Measurements from ENCODE around the gene KIAA1328.

The KIAA1328 gene

DNA sequence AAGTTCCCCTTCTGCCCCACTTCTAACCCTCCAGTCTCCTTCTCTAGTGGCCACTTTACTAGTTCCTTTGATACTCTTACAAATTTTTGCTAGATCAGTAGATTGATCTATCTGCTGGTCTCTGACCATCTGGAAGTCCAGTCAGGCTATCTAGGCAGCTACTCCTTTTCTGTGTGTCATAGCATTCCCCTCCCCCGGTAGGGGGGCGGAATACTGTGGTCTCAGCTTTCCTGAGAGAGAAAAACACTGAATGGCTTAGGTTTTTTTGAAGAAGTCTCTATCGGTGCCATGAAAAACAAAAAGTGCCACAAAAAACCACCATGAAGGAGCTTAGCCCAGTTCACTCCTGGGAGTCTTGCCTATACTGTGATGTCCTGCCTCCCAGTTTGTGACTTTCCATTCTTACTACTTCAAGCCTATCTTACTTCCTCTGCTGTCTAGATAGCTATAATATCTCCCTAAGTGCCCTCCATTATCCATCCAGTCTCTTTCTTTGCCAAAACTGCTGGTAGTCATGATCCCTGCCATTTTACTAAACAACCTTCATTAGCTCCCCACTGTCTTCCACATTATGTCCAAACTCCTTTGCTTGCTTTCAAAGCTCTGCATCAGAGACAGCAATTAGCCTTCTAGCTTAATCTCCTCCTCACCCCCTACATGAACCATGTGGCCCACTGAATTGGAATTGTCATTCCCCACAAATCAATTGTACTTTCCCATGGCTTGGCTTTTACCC lies 30.0 kb upstream of the KIAA1328 start:
- TF ChIP-seq MAX (IDR thresholded peaks at IDR 0.05) (no peak), TAF1 (IDR thresholded peaks at IDR 0.05; ENCODE audit: low read depth) (no peak), TCF12 (IDR thresholded peaks at IDR 0.05; ENCODE audit: low read depth) (no peak), CEBPB (IDR thresholded peaks at IDR 0.05) (no peak), EP300 (IDR thresholded peaks at IDR 0.05; ENCODE audit: borderline replicate concordance) (no peak), RAD21 (IDR thresholded peaks at IDR 0.05; ENCODE audit: low read depth) (no peak), FOXM1 (IDR thresholded peaks at IDR 0.05; ENCODE audit: borderline replicate concordance, low read depth) (no peak), YY1 (IDR thresholded peaks at IDR 0.05; ENCODE audit: low read depth) (no peak), ZBTB7A (IDR thresholded peaks at IDR 0.05; ENCODE audit: low read depth) (no peak), EGR1 (IDR thresholded peaks at IDR 0.05) (no peak), CREB1 (IDR thresholded peaks at IDR 0.05; ENCODE audit: low read depth) (no peak), TEAD4 (IDR thresholded peaks at IDR 0.05) (no peak), NFIC (IDR thresholded peaks at IDR 0.05) (no peak)
- TF ChIP-seq, protein P1, sequence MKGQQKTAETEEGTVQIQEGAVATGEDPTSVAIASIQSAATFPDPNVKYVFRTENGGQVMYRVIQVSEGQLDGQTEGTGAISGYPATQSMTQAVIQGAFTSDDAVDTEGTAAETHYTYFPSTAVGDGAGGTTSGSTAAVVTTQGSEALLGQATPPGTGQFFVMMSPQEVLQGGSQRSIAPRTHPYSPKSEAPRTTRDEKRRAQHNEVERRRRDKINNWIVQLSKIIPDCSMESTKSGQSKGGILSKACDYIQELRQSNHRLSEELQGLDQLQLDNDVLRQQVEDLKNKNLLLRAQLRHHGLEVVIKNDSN (IDR thresholded peaks at IDR 0.05): no peak
- TF ChIP-seq, protein P2, sequence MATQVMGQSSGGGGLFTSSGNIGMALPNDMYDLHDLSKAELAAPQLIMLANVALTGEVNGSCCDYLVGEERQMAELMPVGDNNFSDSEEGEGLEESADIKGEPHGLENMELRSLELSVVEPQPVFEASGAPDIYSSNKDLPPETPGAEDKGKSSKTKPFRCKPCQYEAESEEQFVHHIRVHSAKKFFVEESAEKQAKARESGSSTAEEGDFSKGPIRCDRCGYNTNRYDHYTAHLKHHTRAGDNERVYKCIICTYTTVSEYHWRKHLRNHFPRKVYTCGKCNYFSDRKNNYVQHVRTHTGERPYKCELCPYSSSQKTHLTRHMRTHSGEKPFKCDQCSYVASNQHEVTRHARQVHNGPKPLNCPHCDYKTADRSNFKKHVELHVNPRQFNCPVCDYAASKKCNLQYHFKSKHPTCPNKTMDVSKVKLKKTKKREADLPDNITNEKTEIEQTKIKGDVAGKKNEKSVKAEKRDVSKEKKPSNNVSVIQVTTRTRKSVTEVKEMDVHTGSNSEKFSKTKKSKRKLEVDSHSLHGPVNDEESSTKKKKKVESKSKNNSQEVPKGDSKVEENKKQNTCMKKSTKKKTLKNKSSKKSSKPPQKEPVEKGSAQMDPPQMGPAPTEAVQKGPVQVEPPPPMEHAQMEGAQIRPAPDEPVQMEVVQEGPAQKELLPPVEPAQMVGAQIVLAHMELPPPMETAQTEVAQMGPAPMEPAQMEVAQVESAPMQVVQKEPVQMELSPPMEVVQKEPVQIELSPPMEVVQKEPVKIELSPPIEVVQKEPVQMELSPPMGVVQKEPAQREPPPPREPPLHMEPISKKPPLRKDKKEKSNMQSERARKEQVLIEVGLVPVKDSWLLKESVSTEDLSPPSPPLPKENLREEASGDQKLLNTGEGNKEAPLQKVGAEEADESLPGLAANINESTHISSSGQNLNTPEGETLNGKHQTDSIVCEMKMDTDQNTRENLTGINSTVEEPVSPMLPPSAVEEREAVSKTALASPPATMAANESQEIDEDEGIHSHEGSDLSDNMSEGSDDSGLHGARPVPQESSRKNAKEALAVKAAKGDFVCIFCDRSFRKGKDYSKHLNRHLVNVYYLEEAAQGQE (IDR thresholded peaks at IDR 0.05; ENCODE audit: low read depth): no peak

GRCh38 chr18:36805105-36805504 lies 23.8 kb upstream of the KIAA1328 start:
- TF ChIP-seq, protein P1 (IDR thresholded peaks at IDR 0.05): no peak
- TF ChIP-seq MAX (IDR thresholded peaks at IDR 0.05) (no peak), ZBTB7A (IDR thresholded peaks at IDR 0.05; ENCODE audit: low read depth) (no peak), TEAD4 (IDR thresholded peaks at IDR 0.05) (no peak), TAF1 (IDR thresholded peaks at IDR 0.05; ENCODE audit: low read depth) (no peak), EGR1 (IDR thresholded peaks at IDR 0.05) (no peak), NFIC (IDR thresholded peaks at IDR 0.05) (no peak)
- TF ChIP-seq, protein P2 (IDR thresholded peaks at IDR 0.05; ENCODE audit: low read depth): no peak

DNA sequence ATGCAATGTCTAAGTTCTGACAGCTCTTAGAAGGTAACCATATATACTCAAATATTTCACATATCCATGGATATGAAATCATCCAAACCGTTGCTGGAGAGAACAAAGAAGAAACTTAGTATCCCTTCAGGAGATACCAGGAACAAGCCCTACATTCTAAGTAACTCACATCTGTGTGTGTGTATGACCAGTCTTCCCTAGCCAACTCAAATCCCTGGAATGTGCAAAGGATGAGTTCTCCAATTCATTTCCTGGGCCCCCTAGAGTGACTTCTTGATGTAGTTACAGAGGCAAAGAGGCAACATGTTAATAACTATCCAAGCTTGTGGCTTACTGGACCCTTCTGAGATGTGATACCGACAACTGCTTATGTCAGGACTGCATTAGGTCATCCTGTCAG lies 20.2 kb upstream of the KIAA1328 start:
- no peak for TF ChIP-seq TAF1 (IDR thresholded peaks at IDR 0.05; ENCODE audit: low read depth)
- no peak for TF ChIP-seq CREB1 (IDR thresholded peaks at IDR 0.05; ENCODE audit: low read depth)
- no peak for TF ChIP-seq MAX (IDR thresholded peaks at IDR 0.05)
- no peak for TF ChIP-seq FOXM1 (IDR thresholded peaks at IDR 0.05; ENCODE audit: borderline replicate concordance, low read depth)
- no peak for TF ChIP-seq YY1 (IDR thresholded peaks at IDR 0.05; ENCODE audit: low read depth)
- TF ChIP-seq ZBTB7A (IDR thresholded peaks at IDR 0.05; ENCODE audit: low read depth): no peak
- TF ChIP-seq, protein P1 (IDR thresholded peaks at IDR 0.05): no peak
- TF ChIP-seq, protein P2 (IDR thresholded peaks at IDR 0.05; ENCODE audit: low read depth): no peak
- TF ChIP-seq TCF12 (IDR thresholded peaks at IDR 0.05; ENCODE audit: low read depth): no peak
- no peak for TF ChIP-seq TEAD4 (IDR thresholded peaks at IDR 0.05)
- TF ChIP-seq CEBPB (IDR thresholded peaks at IDR 0.05): no peak
- no peak for TF ChIP-seq RAD21 (IDR thresholded peaks at IDR 0.05; ENCODE audit: low read depth)
- TF ChIP-seq NFIC (IDR thresholded peaks at IDR 0.05): no peak
- TF ChIP-seq EGR1 (IDR thresholded peaks at IDR 0.05): no peak
- TF ChIP-seq EP300 (IDR thresholded peaks at IDR 0.05; ENCODE audit: borderline replicate concordance): no peak
